ENCODE data around the gene HS3ST4. TPM values are rescaled to one million over a fixed set of nuclear protein-coding genes. Genes with fewer than 3 reads are reported as not detected.

The HS3ST4 gene
- total and polyA plus RNA-seq, 2 of the 4 experiments (the other 2 are of a cell fraction): not detected

- H2BK120ac ChIP-seq (ENCODE audit: low read depth, low read length): no peak overlapping the region
- ChIA-PET POLR2A (ENCODE audit: unreplicated experiment) (no interaction called here), CTCF (no interaction called here)
- H3K4me2 ChIP-seq (ENCODE audit: low read depth, low read length): no peak overlapping the region
- in situ Hi-C loops (cut with MboI; ENCODE audit: low sequenced_read_pairs): no loop called here
- BruUV-seq (replicated peaks): no TSS peak
- no peak overlapping the region for H4K91ac ChIP-seq (ENCODE audit: insufficient read depth, low read depth, low read length)
- no peak overlapping the region for H3K27ac ChIP-seq (ENCODE audit: insufficient read depth, low read length)
- intact Hi-C loops (cut with micrococcal nuclease): no loop called here
- no peak overlapping the region for H2BK15ac ChIP-seq (ENCODE audit: low read depth, low read length)
- no peak overlapping the region for H4K8ac ChIP-seq (ENCODE audit: low read depth in 2 of 2, low read length in 2 of 2)
- no peak overlapping the region for H2AK9ac ChIP-seq (replicated peaks; ENCODE audit: low read depth, low read length, poor library complexity)
- H2AK5ac ChIP-seq (ENCODE audit: low read depth, low read length): no peak overlapping the region
- no peak overlapping the region for H2BK20ac ChIP-seq (ENCODE audit: low read depth, low read length)
- WGBS, 2 experiments (ENCODE audit: extremely low coverage in 2 of 2, insufficient read length in 1 of 2): no CpG with 5 or more reads among the region's 5 CpGs
- H3K9ac ChIP-seq (ENCODE audit: low read depth, low read length): no peak overlapping the region
- no peak overlapping the region for H3K14ac ChIP-seq (replicated peaks; ENCODE audit: low read depth, low read length)
- H4K20me1 ChIP-seq (ENCODE audit: insufficient read depth, low read length): no peaks in the 10 kb centered on the region
- H2AFZ ChIP-seq (replicated peaks; ENCODE audit: low read length, poor library complexity): no peak overlapping the region
- TF ChIP-seq MAZ (IDR thresholded peaks at IDR 0.05; ENCODE audit: borderline replicate concordance, low read depth, low read length) (no peak), CHD1 (IDR thresholded peaks at IDR 0.05; ENCODE audit: low read depth, low read length) (no peak), SMC3 (IDR thresholded peaks at IDR 0.05; ENCODE audit: low read depth, low read length) (no peak), CEBPB (IDR thresholded peaks at IDR 0.05; ENCODE audit: low read depth, low read length) (no peak), MXI1 (IDR thresholded peaks at IDR 0.05; ENCODE audit: borderline replicate concordance, low read depth, low read length) (no peak), USF2 (IDR thresholded peaks at IDR 0.05; ENCODE audit: low read depth, low read length) (no peak), POLR2A (IDR thresholded peaks at IDR 0.05; ENCODE audit: low read depth, low read length) (no peak), RCOR1 (IDR thresholded peaks at IDR 0.05; ENCODE audit: insufficient replicate concordance, low read length) (no peak), ELK1 (IDR thresholded peaks at IDR 0.05; ENCODE audit: borderline replicate concordance, low read depth, low read length) (no peak), NFE2L2 (IDR thresholded peaks at IDR 0.05; ENCODE audit: low read depth, low read length) (no peak), RAD21 (IDR thresholded peaks at IDR 0.05; ENCODE audit: low read length) (no peak), FOS (IDR thresholded peaks at IDR 0.05; ENCODE audit: low read depth, low read length) (no peak)
- H3K9me1 ChIP-seq (ENCODE audit: insufficient read depth, low read length): no peaks in the 10 kb centered on the region
- ATAC-seq (ENCODE audit: low read depth): no peak
- H3K56ac ChIP-seq (ENCODE audit: extremely low read depth, insufficient read depth, low read length): no peak overlapping the region
- peaks cover 3% of the 10 kb centered on the region; the same call in 1 of the 2 replicates for H3K9me3 ChIP-seq (ENCODE audit: control insufficient read depth, insufficient read depth, low read length)
- no peaks in the 10 kb centered on the region for H3K4me1 ChIP-seq (ENCODE audit: control insufficient read depth, insufficient read depth, low read length)
- H4K5ac ChIP-seq (ENCODE audit: low read depth, low read length): no peak overlapping the region
- H3K4me3 ChIP-seq (ENCODE audit: insufficient read depth, low read depth, low read length): no peak overlapping the region
- no peaks in the 10 kb centered on the region for H3K27me3 ChIP-seq (ENCODE audit: control insufficient read depth, insufficient read depth, low read length)
- no peak overlapping the region for H2BK5ac ChIP-seq (ENCODE audit: low read depth, low read length, poor library complexity, severe bottlenecking)
- H3K23ac ChIP-seq (ENCODE audit: low read depth, low read length): no peak overlapping the region
- H3K36me3 ChIP-seq (ENCODE audit: control insufficient read depth, insufficient read depth, low read length): no peaks in the 10 kb centered on the region
- no peak overlapping the region for H3K4ac ChIP-seq (ENCODE audit: low read depth, low read length)
- DNase-seq: no peak
- dilution Hi-C loops (cut with HindIII; ENCODE audit: low sequenced_read_pairs, unreplicated experiment): no loop called here
- H3K18ac ChIP-seq (ENCODE audit: low read depth, low read length): no peak overlapping the region
- no peaks in the 10 kb centered on the region for H3K79me1 ChIP-seq (ENCODE audit: low read depth in 1 of 2, low read length in 2 of 2)
These were observed 34.8 kb downstream of the HS3ST4 start for GRCh38 chr16:25726430-25727098.

Measured in IMR-90 (cell line).